Activated CD4-positive, alpha-beta T cell treated with anti-CD3 and anti-CD28 coated beads, Interleukin-10, Interleukin-2, amounts not matched to agents 100 ng/mL and 50 ng/mL, durations not matched to agents 16 hours and 8 hours (primary cell): ENCODE results near the gene RHAG.
A peak's percentile ranks its signal among the peaks of the same experiment; 100 is the strongest.

ENCODE experiments used
- DNase-seq: peaks from one replicate; pipeline ENCODE4 v3.0.0-alpha.2; 2020

Gene RHAG

DNA sequence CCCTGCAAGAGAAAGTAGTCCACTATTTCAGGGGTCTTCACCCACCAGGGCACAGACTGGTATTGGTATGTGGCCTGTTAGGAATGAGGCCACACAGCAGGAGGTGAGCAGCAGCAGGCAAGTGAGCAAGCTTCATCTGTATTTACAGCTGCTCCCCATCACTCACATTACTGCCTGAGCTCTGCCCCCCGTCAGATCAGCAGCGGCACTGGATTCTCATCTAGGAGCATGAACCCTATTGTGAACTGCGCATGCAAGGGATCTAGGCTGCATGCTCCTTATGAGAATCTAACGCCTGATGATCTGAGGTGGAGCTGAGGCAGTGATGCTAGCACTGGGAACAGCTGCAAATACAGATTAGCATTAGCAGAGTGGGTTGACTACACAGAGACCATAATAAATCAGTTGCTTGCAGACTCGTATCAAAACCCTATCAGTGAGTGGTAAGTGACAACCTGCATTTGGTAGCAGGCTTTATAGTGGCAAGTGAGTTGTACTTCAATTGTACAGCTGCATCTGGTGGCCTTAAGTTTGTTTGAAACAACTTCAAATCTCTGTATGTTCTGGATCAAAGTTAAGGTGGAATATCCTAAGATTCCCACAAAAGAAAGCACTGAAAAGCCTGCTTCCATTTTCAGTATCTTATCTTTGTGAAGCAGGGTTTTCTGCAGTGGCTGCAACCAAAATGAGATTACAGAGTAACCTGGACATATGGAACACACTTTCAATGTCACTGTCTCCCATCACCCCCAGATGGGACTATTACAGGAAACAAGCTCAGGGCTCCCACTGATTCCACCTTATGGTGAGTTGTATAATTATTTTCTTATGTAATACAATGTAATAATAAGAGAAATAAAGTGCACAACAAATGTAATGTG, 73.4 kb downstream of the RHAG start:
- DNase-seq = no peak

DNA sequence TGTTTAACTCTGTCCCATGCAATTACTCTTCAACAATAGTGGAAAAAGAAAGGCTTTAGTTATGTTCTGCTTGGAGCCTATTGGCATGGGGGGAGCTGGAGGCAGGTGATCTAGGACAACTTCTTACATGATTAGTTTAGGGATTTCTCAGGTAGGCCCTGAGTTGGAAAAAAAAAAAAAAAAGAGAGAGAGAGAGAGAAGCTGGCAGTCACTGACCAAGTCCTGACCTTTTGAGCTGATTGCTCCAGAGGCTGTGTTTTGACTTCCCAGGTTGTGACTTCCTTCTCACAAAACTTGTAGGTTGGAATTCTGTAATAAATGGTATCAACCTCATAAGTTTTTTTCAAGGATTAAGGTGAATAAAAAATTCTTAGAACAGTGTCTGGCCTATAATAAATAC, 78.4 kb downstream of the RHAG start:
- DNase-seq = no peak

DNA sequence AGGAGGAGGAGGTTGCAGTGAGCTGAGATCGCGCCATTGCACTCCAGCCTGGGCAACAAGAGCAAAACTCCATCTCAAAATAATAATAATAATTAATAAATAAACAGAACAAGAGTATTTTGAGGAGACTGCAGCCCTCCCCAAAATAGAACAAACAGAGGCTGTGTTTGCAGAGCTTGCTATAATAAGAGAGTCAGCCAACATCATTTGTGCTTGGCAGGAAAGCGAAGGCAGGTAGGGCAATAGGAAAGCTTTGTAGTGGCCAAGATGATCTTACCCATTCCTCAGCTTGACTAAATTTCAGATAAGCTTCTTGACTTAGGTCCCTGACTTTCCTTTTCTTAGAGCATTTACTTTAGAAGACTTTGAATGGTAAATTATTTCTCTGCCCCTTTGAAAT, 79.5 kb downstream of the RHAG start:
- no peak for DNase-seq

DNA sequence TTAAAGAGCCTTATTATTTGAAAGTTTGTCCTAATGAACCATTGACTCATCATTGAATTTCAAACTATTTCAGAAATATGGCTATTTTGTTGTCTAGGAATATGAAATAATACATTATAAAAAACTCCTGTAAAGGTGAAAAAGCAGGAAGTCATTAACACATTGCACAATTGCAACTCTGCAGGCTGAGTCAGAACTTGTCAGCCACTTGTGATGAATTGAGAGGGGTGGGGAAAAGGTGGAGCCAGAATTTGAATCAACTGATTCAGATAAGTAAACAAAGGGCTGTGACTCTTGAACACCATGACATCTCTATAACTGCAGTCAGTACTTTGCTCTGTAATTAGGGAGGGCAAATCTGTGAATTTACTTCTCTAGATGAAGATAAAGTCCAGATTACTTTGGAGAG, 80.2 kb downstream of the RHAG start:
- DNase-seq = peak; percentile 50

DNA sequence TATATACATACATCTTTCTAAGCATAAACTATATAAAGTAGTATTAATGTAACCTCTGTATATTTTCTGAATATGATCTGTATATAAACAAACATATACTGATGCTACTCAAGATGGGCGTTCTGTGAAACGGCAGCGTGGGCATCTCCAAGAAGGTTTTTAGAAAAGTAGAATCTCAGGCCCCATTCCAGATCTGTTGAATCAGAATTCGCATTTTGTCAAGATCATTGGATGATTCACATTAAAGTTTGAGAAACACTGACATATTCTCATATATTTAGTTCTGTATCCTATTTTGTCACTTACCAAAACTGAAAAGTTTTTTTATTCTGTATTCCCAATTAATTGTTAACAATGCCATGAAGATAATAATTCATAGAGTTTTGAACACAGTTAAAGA, 80.7 kb downstream of the RHAG start:
- DNase-seq = no peak
